ENCODE measurements around the gene CLTCL1.

GRCh38 chr22:19275919-19276600 lies 15.5 kb downstream of the CLTCL1 start:
- TF ChIP-seq CTCF (IDR thresholded peaks at IDR 0.05) (no peak), ZFX (IDR thresholded peaks at IDR 0.05; ENCODE audit: borderline replicate concordance) (no peak)
